ENCODE results near the gene CDK2AP2. TPM values are rescaled to one million over a fixed set of nuclear protein-coding genes. Genes with fewer than 3 reads are reported as not detected.

The CDK2AP2 gene
- total and polyA plus RNA-seq, 2 donors (not counting 1 experiment from before 2014, with no cell fraction given): 62.7 to 112 TPM

GRCh38 chr11:67504950-67505581 lies 2.9 kb downstream of the CDK2AP2 start, which contains the start of gene PITPNM1:
TSS of gene PITPNM1 (minus strand) at chr11:67505363. CDS start at chr11:67504180, 1,183 bp downstream.
- H3K27ac Mint-ChIP-seq: peak within 1 kb of the TSS; percentile 95
- Histone ChIP-seq H4K20me1 (ENCODE audit: control insufficient read depth, insufficient read depth, low read length, poor library complexity, severe bottlenecking) (peaks cover 67% of the 10 kb centered on the region), H2AFZ (ENCODE audit: insufficient read depth, low read depth, low read length, poor library complexity, severe bottlenecking) (peak within 1 kb of the TSS; percentile 74), H3K9ac (ENCODE audit: low read length) (peak within 1 kb of the TSS; percentile 89), H3K27ac (ENCODE audit: low read length in 2 of 2) (peak within 1 kb of the TSS; percentile 68 to 98), H3K36me3 (replicated peaks in 1 of 2; ENCODE audit: control extremely low read depth in 1 of 2, control insufficient read depth in 1 of 2, extremely low read depth in 1 of 2, insufficient read depth in 2 of 2, low read length in 1 of 2) (peaks cover 0 to 41% of the 10 kb centered on the region in 2 experiments), H3K4me1 (ENCODE audit: control insufficient read depth in 2 of 2, insufficient read depth in 2 of 2, low read length in 2 of 2) (peaks cover 40 to 50% of the 10 kb centered on the region in 2 donors), H3K4me3 (ENCODE audit: control extremely low read depth in 1 of 5, extremely low read depth in 1 of 5, insufficient read depth in 1 of 5, low read depth in 2 of 5, low read length in 4 of 5) (peak within 1 kb of the TSS; percentile 39 to 92 (median 88)), H3K9me3 (ENCODE audit: control extremely low read depth in 1 of 3, control insufficient read depth in 2 of 3, insufficient read depth in 1 of 3, low read length in 2 of 3) (no peaks in the 10 kb centered on the region), H3K4me2 (replicated peaks; ENCODE audit: low read depth, low read length, poor library complexity, severe bottlenecking) (peak within 1 kb of the TSS; percentile 97), H3K27me3 (replicated peaks in 1 of 4; ENCODE audit: control extremely low read depth in 1 of 4, control insufficient read depth in 3 of 4, insufficient read depth in 4 of 4, low read length in 3 of 4) (peaks cover 0 to 3% (median 0%) of the 10 kb centered on the region in 4 experiments), H3K79me2 (ENCODE audit: control insufficient read depth, insufficient read depth, low read length) (peaks cover 47% of the 10 kb centered on the region)
- ChIA-PET POLR2A (interaction anchor here (0.5 to 2.1 kb wide), 12 partner anchors 19 to 116 kb away, joined by 3 to 13 read pairs (median 4); partner anchors contain the start of genes AIP, PPP1CA, PTPRCAP and RAD9A), CTCF (interaction anchor here (0.6 to 2.8 kb wide), 15 partner anchors 17 to 233 kb away, joined by 3 to 20 read pairs (median 5); partner anchors contain the start of genes PPP1CA, PTPRCAP, RAD9A and TBC1D10C)
- H3K9me3 Mint-ChIP-seq (ENCODE audit: insufficient read depth): no peaks in the 10 kb centered on the region
- DNase-seq (peak; percentile 85), ATAC-seq (ENCODE audit: low read depth) (peak; percentile 19)
- H3K4me1 Mint-ChIP-seq: peaks cover 48% of the 10 kb centered on the region
- intact Hi-C loops (cut with micrococcal nuclease): loop anchor here (1.0 to 5.0 kb wide), 4 partner anchors 23 to 263 kb away; partner anchors contain the start of genes ANKRD13D and GRK2
- WGBS (ENCODE audit: insufficient coverage): under 1% methylated on average over 51 of the region's 58 CpGs
- no peaks in the 10 kb centered on the region for H3K27me3 Mint-ChIP-seq
- H3K4me3 Mint-ChIP-seq: peak within 1 kb of the TSS; percentile 92
- TF ChIP-seq EZH2 (IDR thresholded peaks at IDR 0.05; ENCODE audit: borderline replicate concordance, insufficient read depth, low read depth, low read length, poor library complexity, severe bottlenecking): no peak
- TF ChIP-seq CTCF (IDR thresholded peaks at IDR 0.05): no peak
